Measurements from ENCODE around the gene MAML2. TPM values are rescaled to one million over a fixed set of nuclear protein-coding genes. Genes with fewer than 3 reads are reported as not detected.

Gene MAML2
- total and polyA plus RNA-seq, 2 of the 13 experiments (the other 11 are each of a cell fraction or from before 2014, with no cell fraction given): 2.3 to 25.9 TPM

GRCh38 chr11:96114178-96115064, 228.6 kb downstream of the MAML2 start (continued):
- TF ChIP-seq, protein P1, sequence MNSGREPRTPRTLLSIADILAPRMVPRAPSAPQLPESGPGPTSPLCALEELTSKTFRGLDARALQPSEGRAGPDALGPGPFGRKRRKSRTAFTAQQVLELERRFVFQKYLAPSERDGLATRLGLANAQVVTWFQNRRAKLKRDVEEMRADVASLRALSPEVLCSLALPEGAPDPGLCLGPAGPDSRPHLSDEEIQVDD (CRISPR knock-in tag; IDR thresholded peaks at IDR 0.05; ENCODE audit: borderline replicate concordance): no peak
- TF ChIP-seq FOXM1 (CRISPR knock-in tag; IDR thresholded peaks at IDR 0.05): no peak
- TF ChIP-seq CBX1 (IDR thresholded peaks at IDR 0.05; ENCODE audit: low read depth): no peak
- TF ChIP-seq ETV5 (CRISPR knock-in tag; IDR thresholded peaks at IDR 0.05; ENCODE audit: borderline replicate concordance): no peak; the same call in 1 of the 2 replicates
- TF ChIP-seq, protein P2, sequence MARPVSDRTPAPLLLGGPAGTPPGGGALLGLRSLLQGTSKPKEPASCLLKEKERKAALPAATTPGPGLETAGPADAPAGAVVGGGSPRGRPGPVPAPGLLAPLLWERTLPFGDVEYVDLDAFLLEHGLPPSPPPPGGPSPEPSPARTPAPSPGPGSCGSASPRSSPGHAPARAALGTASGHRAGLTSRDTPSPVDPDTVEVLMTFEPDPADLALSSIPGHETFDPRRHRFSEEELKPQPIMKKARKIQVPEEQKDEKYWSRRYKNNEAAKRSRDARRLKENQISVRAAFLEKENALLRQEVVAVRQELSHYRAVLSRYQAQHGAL (CRISPR knock-in tag; IDR thresholded peaks at IDR 0.05; ENCODE audit: not compliant biosample characterization): no peak
- no peak for TF ChIP-seq DNMT1 (CRISPR knock-in tag; IDR thresholded peaks at IDR 0.05)
- TF ChIP-seq, protein P3, sequence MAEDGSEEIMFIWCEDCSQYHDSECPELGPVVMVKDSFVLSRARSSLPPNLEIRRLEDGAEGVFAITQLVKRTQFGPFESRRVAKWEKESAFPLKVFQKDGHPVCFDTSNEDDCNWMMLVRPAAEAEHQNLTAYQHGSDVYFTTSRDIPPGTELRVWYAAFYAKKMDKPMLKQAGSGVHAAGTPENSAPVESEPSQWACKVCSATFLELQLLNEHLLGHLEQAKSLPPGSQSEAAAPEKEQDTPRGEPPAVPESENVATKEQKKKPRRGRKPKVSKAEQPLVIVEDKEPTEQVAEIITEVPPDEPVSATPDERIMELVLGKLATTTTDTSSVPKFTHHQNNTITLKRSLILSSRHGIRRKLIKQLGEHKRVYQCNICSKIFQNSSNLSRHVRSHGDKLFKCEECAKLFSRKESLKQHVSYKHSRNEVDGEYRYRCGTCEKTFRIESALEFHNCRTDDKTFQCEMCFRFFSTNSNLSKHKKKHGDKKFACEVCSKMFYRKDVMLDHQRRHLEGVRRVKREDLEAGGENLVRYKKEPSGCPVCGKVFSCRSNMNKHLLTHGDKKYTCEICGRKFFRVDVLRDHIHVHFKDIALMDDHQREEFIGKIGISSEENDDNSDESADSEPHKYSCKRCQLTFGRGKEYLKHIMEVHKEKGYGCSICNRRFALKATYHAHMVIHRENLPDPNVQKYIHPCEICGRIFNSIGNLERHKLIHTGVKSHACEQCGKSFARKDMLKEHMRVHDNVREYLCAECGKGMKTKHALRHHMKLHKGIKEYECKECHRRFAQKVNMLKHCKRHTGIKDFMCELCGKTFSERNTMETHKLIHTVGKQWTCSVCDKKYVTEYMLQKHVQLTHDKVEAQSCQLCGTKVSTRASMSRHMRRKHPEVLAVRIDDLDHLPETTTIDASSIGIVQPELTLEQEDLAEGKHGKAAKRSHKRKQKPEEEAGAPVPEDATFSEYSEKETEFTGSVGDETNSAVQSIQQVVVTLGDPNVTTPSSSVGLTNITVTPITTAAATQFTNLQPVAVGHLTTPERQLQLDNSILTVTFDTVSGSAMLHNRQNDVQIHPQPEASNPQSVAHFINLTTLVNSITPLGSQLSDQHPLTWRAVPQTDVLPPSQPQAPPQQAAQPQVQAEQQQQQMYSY (CRISPR knock-in tag; IDR thresholded peaks at IDR 0.05): no peak
- TF ChIP-seq HOXA3 (CRISPR knock-in tag; IDR thresholded peaks at IDR 0.05): no peak
- no peak for TF ChIP-seq ZNF317 (CRISPR knock-in tag; IDR thresholded peaks at IDR 0.05)
- TF ChIP-seq, protein P4, sequence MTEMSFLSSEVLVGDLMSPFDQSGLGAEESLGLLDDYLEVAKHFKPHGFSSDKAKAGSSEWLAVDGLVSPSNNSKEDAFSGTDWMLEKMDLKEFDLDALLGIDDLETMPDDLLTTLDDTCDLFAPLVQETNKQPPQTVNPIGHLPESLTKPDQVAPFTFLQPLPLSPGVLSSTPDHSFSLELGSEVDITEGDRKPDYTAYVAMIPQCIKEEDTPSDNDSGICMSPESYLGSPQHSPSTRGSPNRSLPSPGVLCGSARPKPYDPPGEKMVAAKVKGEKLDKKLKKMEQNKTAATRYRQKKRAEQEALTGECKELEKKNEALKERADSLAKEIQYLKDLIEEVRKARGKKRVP (CRISPR knock-in tag; IDR thresholded peaks at IDR 0.05): no peak
- no peak for TF ChIP-seq HINFP (CRISPR knock-in tag; IDR thresholded peaks at IDR 0.05; ENCODE audit: low read depth)
- TF ChIP-seq ZNF780A (CRISPR knock-in tag; IDR thresholded peaks at IDR 0.05): no peak
- no peak for TF ChIP-seq ZNF567 (CRISPR knock-in tag; IDR thresholded peaks at IDR 0.05; ENCODE audit: borderline replicate concordance)
- TF ChIP-seq ZNF367 (CRISPR knock-in tag; IDR thresholded peaks at IDR 0.05; ENCODE audit: borderline replicate concordance): no peak
- 0 out of 2 replicates have a peak, but pooled peaks have one; percentile 20 for TF ChIP-seq NCOA2 (CRISPR knock-in tag; IDR thresholded peaks at IDR 0.05)
- TF ChIP-seq PHF20 (CRISPR knock-in tag; IDR thresholded peaks at IDR 0.05): no peak
- TF ChIP-seq ELF3 (CRISPR knock-in tag; IDR thresholded peaks at IDR 0.05): no peak
- TF ChIP-seq SAP130 (CRISPR knock-in tag; IDR thresholded peaks at IDR 0.05; ENCODE audit: low read depth): peak; percentile 37; the same call in 1 of the 2 replicates
- no peak for TF ChIP-seq ZNF282 (IDR thresholded peaks at IDR 0.05; ENCODE audit: partially characterized antibody)
- TF ChIP-seq ZNF446 (CRISPR knock-in tag; IDR thresholded peaks at IDR 0.05): no peak
- TF ChIP-seq HMG20A (CRISPR knock-in tag; IDR thresholded peaks at IDR 0.05; ENCODE audit: borderline replicate concordance): peak; percentile 58; the same call in 1 of the 2 replicates
- TF ChIP-seq ZNF644 (CRISPR knock-in tag; IDR thresholded peaks at IDR 0.05; ENCODE audit: low read depth): peak; percentile 53; the same call in 1 of the 2 replicates
- TF ChIP-seq ZNF75D (CRISPR knock-in tag; IDR thresholded peaks at IDR 0.05; ENCODE audit: borderline replicate concordance): no peak
